ENCODE measurements around the gene PTGS2.

- no peak for TF ChIP-seq MAX (IDR thresholded peaks at IDR 0.05)
- TF ChIP-seq CTCF (IDR thresholded peaks at IDR 0.05; ENCODE audit: control extremely low read depth in 1 of 3, insufficient read depth in 1 of 3, low read depth in 1 of 3, low read length in 3 of 3), result no peak
- no peak for TF ChIP-seq POLR2A (IDR thresholded peaks at IDR 0.05; ENCODE audit: control extremely low read depth in 1 of 2, low read depth in 2 of 2, low read length in 2 of 2)
- no peak for TF ChIP-seq SP1 (IDR thresholded peaks at IDR 0.05; ENCODE audit: low read depth, low read length)
These were observed 50.9 kb downstream of the PTGS2 start for GRCh38 chr1:186629341-186629740.
